WERI-Rb-1 (cell line): ENCODE data around the gene ACAD10.

Experiments
- DNase-seq: peaks from one replicate; pipeline ENCODE4 v3.0.0-alpha.2; 2020
- H3K27ac ChIP-seq: fragments of 250-450 bp; sonication (Bioruptor Pico); 2 replicates; pipeline ENCODE4 v1.5.1; 2020; ENCODE audit warnings: mild to moderate bottlenecking, moderate library complexity
- H3K27me3 ChIP-seq: fragments of 250-450 bp; sonication (Bioruptor Pico); 2 replicates; pipeline ENCODE4 v1.5.1; 2021; ENCODE audit warnings: mild to moderate bottlenecking, low read depth, moderate library complexity; ENCODE audit not compliant: insufficient read depth, severe bottlenecking
- H3K36me3 ChIP-seq: fragments of 250-450 bp; sonication (Bioruptor Pico); 2 replicates; pipeline ENCODE4 v1.5.1; 2020; ENCODE audit warnings: mild to moderate bottlenecking, moderate library complexity
- H3K4me3 ChIP-seq: 2 replicates; pipeline ENCODE4 v1.5.1; 2011; ENCODE audit warnings: low read depth, mild to moderate bottlenecking, control low read depth, low read length
- H3K9me3 ChIP-seq: fragments of 250-450 bp; sonication (Bioruptor Pico); 2 replicates; pipeline ENCODE4 v1.5.1; 2021; ENCODE audit warnings: mild to moderate bottlenecking, moderate library complexity; ENCODE audit not compliant: severe bottlenecking
- TF ChIP-seq, protein P1 (sequence below): IDR thresholded peaks from 2 replicates; pipeline ENCODE4 v1.5.1; 2011; ENCODE audit warnings: low read depth, mild to moderate bottlenecking, control low read depth, inconsistent platforms, low read length

Gene ACAD10

GRCh38 chr12:111685811-111686573 is at the start of gene ACAD10, which contains the start of gene BRAP:
Gene ACAD10 (plus strand): TSS chr12:111686053. CDS start chr12:111692710, 6,657 bp downstream.
Gene BRAP (minus strand): TSS chr12:111685956. CDS start chr12:111685792, 164 bp downstream.
- DNase-seq, result peak; percentile 94
- Histone ChIP-seq H3K27ac (peak within 1 kb of the TSS; percentile 81), H3K4me3 (peak within 1 kb of the TSS; percentile 99), H3K27me3 (no peaks in the 10 kb centered on the region), H3K36me3 (peaks cover 14% of the 10 kb centered on the region), H3K9me3 (no peaks in the 10 kb centered on the region)
- TF ChIP-seq, protein P1, sequence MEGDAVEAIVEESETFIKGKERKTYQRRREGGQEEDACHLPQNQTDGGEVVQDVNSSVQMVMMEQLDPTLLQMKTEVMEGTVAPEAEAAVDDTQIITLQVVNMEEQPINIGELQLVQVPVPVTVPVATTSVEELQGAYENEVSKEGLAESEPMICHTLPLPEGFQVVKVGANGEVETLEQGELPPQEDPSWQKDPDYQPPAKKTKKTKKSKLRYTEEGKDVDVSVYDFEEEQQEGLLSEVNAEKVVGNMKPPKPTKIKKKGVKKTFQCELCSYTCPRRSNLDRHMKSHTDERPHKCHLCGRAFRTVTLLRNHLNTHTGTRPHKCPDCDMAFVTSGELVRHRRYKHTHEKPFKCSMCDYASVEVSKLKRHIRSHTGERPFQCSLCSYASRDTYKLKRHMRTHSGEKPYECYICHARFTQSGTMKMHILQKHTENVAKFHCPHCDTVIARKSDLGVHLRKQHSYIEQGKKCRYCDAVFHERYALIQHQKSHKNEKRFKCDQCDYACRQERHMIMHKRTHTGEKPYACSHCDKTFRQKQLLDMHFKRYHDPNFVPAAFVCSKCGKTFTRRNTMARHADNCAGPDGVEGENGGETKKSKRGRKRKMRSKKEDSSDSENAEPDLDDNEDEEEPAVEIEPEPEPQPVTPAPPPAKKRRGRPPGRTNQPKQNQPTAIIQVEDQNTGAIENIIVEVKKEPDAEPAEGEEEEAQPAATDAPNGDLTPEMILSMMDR, result no peak

- Histone ChIP-seq H3K27me3 (no peaks in the 10 kb centered on the region), H3K9me3 (no peaks in the 10 kb centered on the region), H3K27ac (no peak overlapping the region), H3K4me3 (no peak overlapping the region), H3K36me3 (no peaks in the 10 kb centered on the region)
- TF ChIP-seq, protein P1, result no peak
- no peak for DNase-seq
Observed at GRCh38 chr12:111636209-111636945, 49.5 kb upstream of the ACAD10 start.

- TF ChIP-seq, protein P1, result no peak
- peaks cover 12% of the 10 kb centered on the region for H3K36me3 ChIP-seq
- H3K27me3 ChIP-seq, result no peaks in the 10 kb centered on the region
- no peak overlapping the region for H3K27ac ChIP-seq
- H3K4me3 ChIP-seq, result no peak overlapping the region
- no peaks in the 10 kb centered on the region for H3K9me3 ChIP-seq
- no peak for DNase-seq
Observed at GRCh38 chr12:111638556-111638955, 47.3 kb upstream of the ACAD10 start.

- H3K27me3 ChIP-seq, result no peaks in the 10 kb centered on the region
- DNase-seq, result no peak
- no peak overlapping the region for H3K4me3 ChIP-seq
- no peak overlapping the region for H3K27ac ChIP-seq
- H3K9me3 ChIP-seq, result no peaks in the 10 kb centered on the region
- peaks cover 25% of the 10 kb centered on the region for H3K36me3 ChIP-seq
- TF ChIP-seq, protein P1, result no peak
Observed at GRCh38 chr12:111640506-111640905, 45.3 kb upstream of the ACAD10 start.

DNA sequence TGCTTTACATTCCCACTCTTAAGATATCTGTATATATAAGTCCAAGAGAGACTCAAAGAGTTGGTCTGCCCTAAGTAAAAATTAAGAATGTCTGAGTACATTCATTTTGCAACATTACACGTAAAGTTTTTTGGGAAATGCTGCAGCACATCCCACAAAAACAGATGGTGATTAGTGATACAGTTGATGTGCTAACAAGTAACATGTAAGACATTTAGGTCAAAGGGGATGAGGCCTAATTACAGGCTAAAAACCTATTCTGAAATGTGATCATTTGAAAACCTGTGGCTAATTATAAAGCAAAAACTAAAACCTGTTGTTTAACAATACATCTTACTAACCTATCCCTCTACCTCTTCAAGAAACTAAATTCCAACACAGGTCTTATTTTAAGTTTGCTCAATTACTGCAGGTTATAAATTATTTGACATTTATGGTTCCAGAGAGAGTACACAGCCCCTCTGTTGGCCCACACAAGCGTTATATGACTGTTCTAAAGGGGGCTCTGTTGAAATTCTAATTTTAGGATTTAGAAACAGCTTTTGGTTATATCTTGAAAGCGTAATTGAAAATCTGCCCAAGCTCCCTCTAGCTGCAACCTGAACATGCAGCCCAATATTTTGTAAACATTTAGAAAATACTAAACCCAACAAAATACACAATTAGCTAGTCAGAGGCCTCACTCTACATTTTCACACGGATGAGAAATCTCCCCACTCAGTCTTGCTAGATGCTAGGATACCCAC is 43.0 kb upstream of the ACAD10 start:
- no peak overlapping the region for H3K27ac ChIP-seq
- H3K4me3 ChIP-seq, result no peak overlapping the region
- TF ChIP-seq, protein P1, result no peak
- no peaks in the 10 kb centered on the region for H3K9me3 ChIP-seq
- peaks cover 43% of the 10 kb centered on the region for H3K36me3 ChIP-seq
- H3K27me3 ChIP-seq, result no peaks in the 10 kb centered on the region
- no peak for DNase-seq
